HEK293 (cell line): ENCODE data around the gene BEGAIN.
A peak's percentile ranks its signal among the peaks of the same experiment; 100 is the strongest.

ENCODE experiments used
- CTCF ChIA-PET: fragments of 350-600 bp; formaldehyde crosslinking; extraction: SDS; loops from one replicate; lab custom pipeline; 2021; ENCODE audit warnings: antibody characterized with exemption; lab: Yijun Ruan, JAX
- POLR2A ChIA-PET: fragments of 300-600 bp; formaldehyde crosslinking; extraction: SDS; loops from one replicate; lab custom pipeline; 2020; ENCODE audit warnings: antibody characterized with exemption, inconsistent platforms; lab: Yijun Ruan, JAX
- H3K27ac ChIP-seq: fragments of 200-500 bp; sonication (Bioruptor generic); 2 replicates; pipeline ENCODE4 v1.5.1; 2014; ENCODE audit warnings: low read depth, low read length, control low read depth, inconsistent platforms; ENCODE audit errors: extremely low read depth
- H3K36me3 ChIP-seq, 2 experiments: fragments of 200-500 bp in 1 of 2; sonication (Bioruptor generic) in 1 of 2; 1 replicate in 1 of 2; 2 replicates in 1 of 2; pipeline ENCODE4 v1.5.1; 2014 to 2017; ENCODE audit warnings: inconsistent platforms in 2 of 2, low read length in 2 of 2; ENCODE audit not compliant: control insufficient read depth in 2 of 2, insufficient read depth in 1 of 2
- H3K4me1 ChIP-seq: fragments of 200-500 bp; sonication (Bioruptor generic); 2 replicates; pipeline ENCODE4 v1.5.1; 2014; ENCODE audit warnings: mild to moderate bottlenecking, low read length, inconsistent platforms; ENCODE audit not compliant: control insufficient read depth, insufficient read depth
- H3K4me3 ChIP-seq: 2 replicates; pipeline ENCODE4 v1.5.1; 2011; ENCODE audit warnings: low read depth, mild to moderate bottlenecking, control low read depth, low read length, moderate library complexity
- H3K9me3 ChIP-seq: fragments of 200-500 bp; sonication (Bioruptor generic); 2 replicates; pipeline ENCODE4 v1.5.1; 2014; ENCODE audit warnings: low read depth, low read length, inconsistent platforms; ENCODE audit not compliant: control insufficient read depth, insufficient read depth
- BCL11B ChIP-seq: fragments of 450-650 bp; formaldehyde crosslinking; IDR thresholded peaks from 2 replicates; pipeline ENCODE4 v1.5.1; 2016; ENCODE audit warnings: low read depth, missing biosample characterization, missing genetic modification characterization
- EGR2 ChIP-seq: fragments of 450-650 bp; formaldehyde crosslinking; IDR thresholded peaks from 2 replicates; pipeline ENCODE4 v1.5.1; 2016; ENCODE audit warnings: low read depth, missing biosample characterization, missing genetic modification characterization
- GLIS1 ChIP-seq: fragments of 450-650 bp; formaldehyde crosslinking; IDR thresholded peaks from 2 replicates; pipeline ENCODE4 v1.5.1; 2016; ENCODE audit warnings: missing biosample characterization, missing genetic modification characterization
- GLIS2 ChIP-seq: fragments of 450-650 bp; formaldehyde crosslinking; IDR thresholded peaks from 2 replicates; pipeline ENCODE4 v1.5.1; 2016; ENCODE audit warnings: missing biosample characterization, missing genetic modification characterization
- KLF1 ChIP-seq: fragments of 450-650 bp; formaldehyde crosslinking; IDR thresholded peaks from 2 replicates; pipeline ENCODE4 v1.5.1; 2016; ENCODE audit warnings: missing biosample characterization, missing genetic modification characterization
- REPIN1 ChIP-seq: fragments of 450-650 bp; formaldehyde crosslinking; IDR thresholded peaks from 2 replicates; pipeline ENCODE4 v1.5.1; 2017; ENCODE audit warnings: missing biosample characterization, missing genetic modification characterization, low read depth
- SETDB1 ChIP-seq: IDR thresholded peaks from one replicate; pipeline ENCODE4 v1.6.1; 2017; ENCODE audit warnings: mild to moderate bottlenecking, low read length, moderate library complexity, mixed read lengths; ENCODE audit not compliant: insufficient read length
- SP7 ChIP-seq: fragments of 450-650 bp; formaldehyde crosslinking; IDR thresholded peaks from 2 replicates; pipeline ENCODE4 v1.5.1; 2016; ENCODE audit warnings: missing biosample characterization, missing genetic modification characterization
- TCF7L2 ChIP-seq: IDR thresholded peaks from 2 replicates; pipeline ENCODE4 v1.6.1; 2011; ENCODE audit warnings: low read depth, mild to moderate bottlenecking, inconsistent platforms, low read length, moderate library complexity, borderline replicate concordance
- ZFHX2 ChIP-seq: fragments of 450-650 bp; formaldehyde crosslinking; conservative IDR thresholded peaks from 2 replicates; pipeline ENCODE4 v1.5.1; 2016; ENCODE audit warnings: missing biosample characterization, missing genetic modification characterization
- ZIC2 ChIP-seq: fragments of 450-650 bp; formaldehyde crosslinking; IDR thresholded peaks from 2 replicates; pipeline ENCODE4 v1.5.1; 2016; ENCODE audit warnings: missing biosample characterization, missing genetic modification characterization
- ZNF146 ChIP-seq: fragments of 450-650 bp; formaldehyde crosslinking; IDR thresholded peaks from 2 replicates; pipeline ENCODE4 v1.5.1; 2016; ENCODE audit warnings: missing biosample characterization, missing genetic modification characterization
- ZNF266 ChIP-seq: fragments of 450-650 bp; formaldehyde crosslinking; IDR thresholded peaks from 2 replicates; pipeline ENCODE4 v1.5.1; 2016; ENCODE audit warnings: missing biosample characterization, missing genetic modification characterization, low read depth
- ZNF335 ChIP-seq: fragments of 450-650 bp; formaldehyde crosslinking; conservative IDR thresholded peaks from 2 replicates; pipeline ENCODE4 v1.5.1; 2016; ENCODE audit warnings: missing biosample characterization, missing genetic modification characterization
- ZNF354C ChIP-seq: fragments of 450-650 bp; formaldehyde crosslinking; IDR thresholded peaks from 2 replicates; pipeline ENCODE4 v1.5.1; 2016; ENCODE audit warnings: missing biosample characterization, missing genetic modification characterization, low read depth, borderline replicate concordance
- ZNF394 ChIP-seq: fragments of 450-650 bp; formaldehyde crosslinking; IDR thresholded peaks from 2 replicates; pipeline ENCODE4 v1.5.1; 2016; ENCODE audit warnings: missing biosample characterization, missing genetic modification characterization, mild to moderate bottlenecking, moderate library complexity, borderline replicate concordance
- ZNF416 ChIP-seq: fragments of 450-650 bp; formaldehyde crosslinking; IDR thresholded peaks from 2 replicates; pipeline ENCODE4 v1.5.1; 2016; ENCODE audit warnings: missing biosample characterization, missing genetic modification characterization
- ZNF549 ChIP-seq: fragments of 450-650 bp; IDR thresholded peaks from 2 replicates; pipeline ENCODE4 v1.5.1; 2018; ENCODE audit warnings: missing biosample characterization, missing genetic modification characterization, mild to moderate bottlenecking, inconsistent platforms, moderate library complexity
- ZNF623 ChIP-seq: fragments of 450-650 bp; formaldehyde crosslinking; IDR thresholded peaks from 2 replicates; pipeline ENCODE4 v1.5.1; 2016; ENCODE audit warnings: missing biosample characterization, missing genetic modification characterization
- ZNF645 ChIP-seq: fragments of 450-650 bp; formaldehyde crosslinking; IDR thresholded peaks from 2 replicates; pipeline ENCODE4; 2016; ENCODE audit warnings: missing biosample characterization, missing genetic modification characterization
- ZNF792 ChIP-seq: fragments of 450-650 bp; formaldehyde crosslinking; IDR thresholded peaks from 2 replicates; pipeline ENCODE4 v1.5.1; 2016; ENCODE audit warnings: missing biosample characterization, missing genetic modification characterization
- ZNF843 ChIP-seq: fragments of 450-650 bp; formaldehyde crosslinking; IDR thresholded peaks from 2 replicates; pipeline ENCODE4 v1.5.1; 2016; ENCODE audit warnings: missing biosample characterization, missing genetic modification characterization
- ZXDB ChIP-seq: fragments of 450-650 bp; formaldehyde crosslinking; IDR thresholded peaks from 2 replicates; pipeline ENCODE4 v1.5.1; 2016; ENCODE audit warnings: missing biosample characterization, missing genetic modification characterization

Gene BEGAIN

GRCh38 chr14:100573757-100574641 lies 13.2 kb downstream of the BEGAIN start:
- POLR2A ChIA-PET = interaction anchor here (0.7 kb wide), 1 partner anchor 48 kb away, joined by 4 read pairs; no protein-coding TSS in a partner anchor
- Histone ChIP-seq H3K36me3 (no peaks in the 10 kb centered on the region), H3K9me3 (no peaks in the 10 kb centered on the region)
- no peak for TF ChIP-seq SP7
- TF ChIP-seq ZNF549 (tag by site-specific recombination) = no peak
- no peak for TF ChIP-seq ZNF416 (tag by site-specific recombination)
- TF ChIP-seq KLF1 (tag by site-specific recombination) = no peak
- no peak for TF ChIP-seq ZNF266
- TF ChIP-seq ZNF843 (tag by site-specific recombination) = no peak
- TF ChIP-seq ZNF792 (tag by site-specific recombination) = no peak
- TF ChIP-seq EGR2 (tag by site-specific recombination) = peak; percentile 58; the same call in 1 of the 2 replicates
- TF ChIP-seq GLIS1 (tag by site-specific recombination) = no peak
- TF ChIP-seq REPIN1 (tag by site-specific recombination) = no peak
- TF ChIP-seq ZNF394 = no peak
- no peak for TF ChIP-seq ZNF623 (tag by site-specific recombination)
- peak; percentile 61 for TF ChIP-seq ZFHX2 (tag by site-specific recombination)
- TF ChIP-seq TCF7L2 = no peak
- TF ChIP-seq ZIC2 (tag by site-specific recombination) = peak; percentile 17; the same call in 1 of the 2 replicates
- TF ChIP-seq ZNF146 (tag by site-specific recombination) = no peak
- TF ChIP-seq ZNF354C = no peak
- no peak for TF ChIP-seq SETDB1
- TF ChIP-seq ZNF335 (tag by site-specific recombination) = no peak
- no peak for TF ChIP-seq ZXDB (tag by site-specific recombination)
- 0 out of 2 replicates have a peak, but pooled peaks have one; percentile 22 for TF ChIP-seq BCL11B (tag by site-specific recombination)
- TF ChIP-seq, all 188 proteins: peak for 4
- no peaks in the 10 kb centered on the region for H3K4me1 ChIP-seq
- CTCF ChIA-PET = interaction anchor here (0.7 kb wide), 1 partner anchor 58 kb away, joined by 3 read pairs; no protein-coding TSS in a partner anchor
- no peak overlapping the region for H3K4me3 ChIP-seq
- H3K27ac ChIP-seq = no peak overlapping the region

GRCh38 chr14:100573002-100573756 lies 14.0 kb downstream of the BEGAIN start:
- H3K4me1 ChIP-seq = no peaks in the 10 kb centered on the region
- CTCF ChIA-PET = interaction anchor here (0.6 kb wide), 1 partner anchor 48 kb away, joined by 3 read pairs; no protein-coding TSS in a partner anchor
- TF ChIP-seq ZNF645 (tag by site-specific recombination) = no peak
- peak; percentile 20; the same call in 1 of the 2 replicates for TF ChIP-seq GLIS2 (tag by site-specific recombination)
- peak; percentile 82 for TF ChIP-seq ZIC2 (tag by site-specific recombination)
- TF ChIP-seq GLIS1 (tag by site-specific recombination) = peak; percentile 57
- no peaks in the 10 kb centered on the region for H3K36me3 ChIP-seq
- H3K9me3 ChIP-seq = no peaks in the 10 kb centered on the region
- no peak overlapping the region for H3K4me3 ChIP-seq
- H3K27ac ChIP-seq = no peak overlapping the region
- POLR2A ChIA-PET = no interaction called here
